Astrocyte (in vitro differentiated cells and primary cell): ENCODE results near the gene CYP4F2. TPM values are rescaled to one million over a fixed set of nuclear protein-coding genes. Genes with fewer than 3 reads are reported as not detected.
"Not testable (repeated sequence)": the region's sequence is repeated elsewhere in the genome, so short reads cannot be mapped to it uniquely, and the experiment has no call there.

Experiments
- DNase-seq: peaks from one replicate; pipeline ENCODE4 v3.0.0-alpha.2; 2010; ENCODE audit warnings: low read depth
- FAIRE-seq: peaks from 2 replicates; lab custom pipeline; 2011; peaks lifted over from hg19 to GRCh38; lab: Jason Lieb, UNC
- H2AFZ ChIP-seq: 2 replicates; pipeline ENCODE4 v1.6.0; 2012; ENCODE audit warnings: low read depth, low read length, inconsistent platforms
- H3K27ac ChIP-seq: 2 replicates; pipeline ENCODE4 v1.5.1; 2011; ENCODE audit warnings: low read depth, low read length, inconsistent platforms
- H3K27me3 ChIP-seq: 2 replicates; pipeline ENCODE4 v1.6.0; 2011; ENCODE audit warnings: low read length, inconsistent platforms; ENCODE audit not compliant: insufficient read depth
- H3K36me3 ChIP-seq: 2 replicates; pipeline ENCODE4 v1.5.1; 2011; ENCODE audit warnings: low read length, inconsistent platforms; ENCODE audit not compliant: insufficient read depth
- H3K4me1 ChIP-seq: 2 replicates; pipeline ENCODE4 v1.5.1; 2011; ENCODE audit warnings: low read length, inconsistent platforms; ENCODE audit not compliant: insufficient read depth
- H3K4me2 ChIP-seq: 2 replicates; pipeline ENCODE4 v1.6.0; 2012; ENCODE audit warnings: low read length, inconsistent platforms
- H3K4me3 ChIP-seq: 2 replicates; pipeline ENCODE4 v1.5.1; 2011; ENCODE audit warnings: low read depth, mild to moderate bottlenecking, low read length, inconsistent platforms; ENCODE audit not compliant: insufficient read depth
- H3K79me2 ChIP-seq: 2 replicates; pipeline ENCODE4 v1.6.0; 2012; ENCODE audit warnings: mild to moderate bottlenecking, low read length, inconsistent platforms; ENCODE audit not compliant: insufficient read depth
- H3K9ac ChIP-seq: 2 replicates; pipeline ENCODE4 v1.6.0; 2012; ENCODE audit warnings: mild to moderate bottlenecking, low read length, inconsistent platforms
- H3K9me3 ChIP-seq: 2 replicates; pipeline ENCODE4 v1.5.1; 2012; ENCODE audit warnings: low read depth, mild to moderate bottlenecking, low read length, inconsistent platforms; ENCODE audit not compliant: insufficient read depth
- H4K20me1 ChIP-seq: 2 replicates; pipeline ENCODE4 v1.6.0; 2012; ENCODE audit warnings: low read length, inconsistent platforms; ENCODE audit not compliant: insufficient read depth
- H3K27ac Mint-ChIP-seq: one replicate; pipeline ENCODE4 v1.8.0; 2021; ENCODE audit warnings: mild to moderate bottlenecking, mixed read lengths; ENCODE audit not compliant: unreplicated experiment
- H3K27me3 Mint-ChIP-seq: one replicate; pipeline ENCODE4 v1.8.0; 2021; ENCODE audit warnings: low read depth, mixed read lengths; ENCODE audit not compliant: unreplicated experiment
- H3K36me3 Mint-ChIP-seq: one replicate; pipeline ENCODE4 v1.8.0; 2021; ENCODE audit warnings: low read depth, mixed read lengths; ENCODE audit not compliant: unreplicated experiment
- H3K4me1 Mint-ChIP-seq: one replicate; pipeline ENCODE4 v1.8.0; 2021; ENCODE audit warnings: low read depth, mixed read lengths; ENCODE audit not compliant: unreplicated experiment
- H3K4me3 Mint-ChIP-seq: one replicate; pipeline ENCODE4 v1.8.0; 2021; ENCODE audit warnings: mild to moderate bottlenecking, moderate library complexity, mixed read lengths; ENCODE audit not compliant: unreplicated experiment
- H3K9me3 Mint-ChIP-seq: one replicate; pipeline ENCODE4 v1.8.0; 2021; ENCODE audit warnings: mild to moderate bottlenecking, mixed read lengths; ENCODE audit not compliant: unreplicated experiment
- CTCF ChIP-seq: IDR thresholded peaks from 2 replicates; pipeline ENCODE4 v1.5.1; 2011; ENCODE audit warnings: low read depth, mild to moderate bottlenecking, inconsistent platforms, low read length, moderate library complexity; ENCODE audit not compliant: insufficient read depth
- EZH2 ChIP-seq: IDR thresholded peaks from 2 replicates; pipeline ENCODE4 v1.6.1; 2012; ENCODE audit warnings: mild to moderate bottlenecking, low read length, inconsistent platforms; ENCODE audit not compliant: insufficient read depth
- total RNA-seq: library from RNA; stranded (reverse); gene quantifications from 2 replicates; pipeline ENCODE4 v1.2.1, GENCODE V29; 2021

Gene CYP4F2
- total RNA-seq, 1 donor from 2014 or later = not detected

GRCh38 chr19:15885919-15886318, 12.0 kb downstream of the CYP4F2 start:
- Histone ChIP-seq H3K4me2 (no peak overlapping the region), H3K27ac (no peak overlapping the region), H3K9ac (no peak overlapping the region), H2AFZ (no peak overlapping the region), H3K9me3 (no peaks in the 10 kb centered on the region), H3K4me1 (no peaks in the 10 kb centered on the region), H3K79me2 (no peaks in the 10 kb centered on the region), H3K27me3 (no peaks in the 10 kb centered on the region), H4K20me1 (no peaks in the 10 kb centered on the region), H3K4me3 (no peak overlapping the region), H3K36me3 (no peaks in the 10 kb centered on the region)
- DNase-seq (no peak), FAIRE-seq (no peak)
- Mint-ChIP-seq H3K36me3 (no peaks in the 10 kb centered on the region), H3K27me3 (no peaks in the 10 kb centered on the region), H3K4me1 (no peaks in the 10 kb centered on the region), H3K9me3 (no peaks in the 10 kb centered on the region), H3K4me3 (no peak overlapping the region), H3K27ac (no peak overlapping the region)
- TF ChIP-seq CTCF (no peak), EZH2 (no peak)

- Mint-ChIP-seq H3K27me3 (no peaks in the 10 kb centered on the region), H3K36me3 (no peaks in the 10 kb centered on the region), H3K9me3 (peaks cover under 1% of the 10 kb centered on the region), H3K4me3 (no peak overlapping the region), H3K27ac (no peak overlapping the region), H3K4me1 (no peaks in the 10 kb centered on the region)
- FAIRE-seq (no peak), DNase-seq (no peak)
- no peak overlapping the region for H3K9ac ChIP-seq
- no peak overlapping the region for H3K4me2 ChIP-seq
- no peaks in the 10 kb centered on the region for H3K79me2 ChIP-seq
- no peak overlapping the region for H3K27ac ChIP-seq
- no peaks in the 10 kb centered on the region for H3K36me3 ChIP-seq
- no peak overlapping the region for H3K4me3 ChIP-seq
- no peaks in the 10 kb centered on the region for H4K20me1 ChIP-seq
- TF ChIP-seq CTCF = no peak
- TF ChIP-seq EZH2 = no peak
- H3K4me1 ChIP-seq = no peaks in the 10 kb centered on the region
- H3K27me3 ChIP-seq = no peaks in the 10 kb centered on the region
- H2AFZ ChIP-seq = no peak overlapping the region
- no peaks in the 10 kb centered on the region for H3K9me3 ChIP-seq
Measured at GRCh38 chr19:15885167-15885566, 12.7 kb downstream of the CYP4F2 start.

GRCh38 chr19:15883329-15883728, 14.5 kb downstream of the CYP4F2 start:
- H3K4me1 Mint-ChIP-seq, H3K4me1 ChIP-seq, H3K79me2 ChIP-seq, DNase-seq, H3K27me3 Mint-ChIP-seq, FAIRE-seq, H3K36me3 Mint-ChIP-seq, H4K20me1 ChIP-seq, H3K9me3 ChIP-seq, H3K9me3 Mint-ChIP-seq, H2AFZ ChIP-seq, H3K4me3 ChIP-seq, H3K27ac ChIP-seq, H3K36me3 ChIP-seq, H3K27me3 ChIP-seq, H3K27ac Mint-ChIP-seq, H3K4me2 ChIP-seq, H3K9ac ChIP-seq, H3K4me3 Mint-ChIP-seq: not testable (repeated sequence)
